Measurements from ENCODE around the gene TP53I13. TPM values are rescaled to one million over a fixed set of nuclear protein-coding genes. Genes with fewer than 3 reads are reported as not detected.

TP53I13 gene
- total and polyA plus RNA-seq, 11 donors: 23.8 to 93.0 (median 42.7) TPM

DNA sequence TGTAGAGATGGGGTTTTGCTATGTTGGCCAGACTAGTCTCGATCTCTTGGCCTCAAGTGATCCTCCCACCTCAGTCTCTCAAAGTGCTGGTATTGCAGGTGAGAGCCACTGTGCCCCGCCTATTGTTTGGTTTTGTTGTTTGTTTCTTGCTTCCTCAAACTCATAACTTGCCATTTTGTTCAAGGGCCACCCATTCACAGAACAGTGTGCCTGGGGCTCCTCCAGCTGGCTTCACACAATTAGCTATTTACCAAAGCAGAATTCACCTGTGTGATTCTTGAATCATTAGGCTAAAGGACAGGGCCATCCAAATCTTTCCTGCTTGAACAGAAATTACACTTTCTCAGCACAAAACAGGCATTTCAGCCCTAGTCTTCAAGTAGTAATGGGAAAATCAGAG is 8.9 kb upstream of the TP53I13 start:
- DNase-seq (no peak), ATAC-seq (no peak)
- Histone ChIP-seq H3K27ac (peak overlapping the region in 1 of 12 donors; percentile 37), H3K27me3 (no peaks in the 10 kb centered on the region), H3K36me3 (peaks cover 0 to 3% (median 0%) of the 10 kb centered on the region in 9 donors), H3K4me1 (peaks cover 0 to 32% (median 4%) of the 10 kb centered on the region in 12 donors), H3K9me3 (no peaks in the 10 kb centered on the region), H3K4me3 (no peak overlapping the region)
- 92 to 97% (median 95%) methylated on average over 2 of the region's 2 CpGs for WGBS, 4 donors
- intact Hi-C loops (cut with DNase I): loop anchor here in 2 of 10 donors (10.0 kb wide), 2 partner anchors 415 to 925 kb away; no protein-coding TSS in a partner anchor
- no peak for TF ChIP-seq POLR2A (IDR thresholded peaks at IDR 0.05)
- TF ChIP-seq, protein P1, sequence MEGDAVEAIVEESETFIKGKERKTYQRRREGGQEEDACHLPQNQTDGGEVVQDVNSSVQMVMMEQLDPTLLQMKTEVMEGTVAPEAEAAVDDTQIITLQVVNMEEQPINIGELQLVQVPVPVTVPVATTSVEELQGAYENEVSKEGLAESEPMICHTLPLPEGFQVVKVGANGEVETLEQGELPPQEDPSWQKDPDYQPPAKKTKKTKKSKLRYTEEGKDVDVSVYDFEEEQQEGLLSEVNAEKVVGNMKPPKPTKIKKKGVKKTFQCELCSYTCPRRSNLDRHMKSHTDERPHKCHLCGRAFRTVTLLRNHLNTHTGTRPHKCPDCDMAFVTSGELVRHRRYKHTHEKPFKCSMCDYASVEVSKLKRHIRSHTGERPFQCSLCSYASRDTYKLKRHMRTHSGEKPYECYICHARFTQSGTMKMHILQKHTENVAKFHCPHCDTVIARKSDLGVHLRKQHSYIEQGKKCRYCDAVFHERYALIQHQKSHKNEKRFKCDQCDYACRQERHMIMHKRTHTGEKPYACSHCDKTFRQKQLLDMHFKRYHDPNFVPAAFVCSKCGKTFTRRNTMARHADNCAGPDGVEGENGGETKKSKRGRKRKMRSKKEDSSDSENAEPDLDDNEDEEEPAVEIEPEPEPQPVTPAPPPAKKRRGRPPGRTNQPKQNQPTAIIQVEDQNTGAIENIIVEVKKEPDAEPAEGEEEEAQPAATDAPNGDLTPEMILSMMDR (IDR thresholded peaks at IDR 0.05): no peak

DNA sequence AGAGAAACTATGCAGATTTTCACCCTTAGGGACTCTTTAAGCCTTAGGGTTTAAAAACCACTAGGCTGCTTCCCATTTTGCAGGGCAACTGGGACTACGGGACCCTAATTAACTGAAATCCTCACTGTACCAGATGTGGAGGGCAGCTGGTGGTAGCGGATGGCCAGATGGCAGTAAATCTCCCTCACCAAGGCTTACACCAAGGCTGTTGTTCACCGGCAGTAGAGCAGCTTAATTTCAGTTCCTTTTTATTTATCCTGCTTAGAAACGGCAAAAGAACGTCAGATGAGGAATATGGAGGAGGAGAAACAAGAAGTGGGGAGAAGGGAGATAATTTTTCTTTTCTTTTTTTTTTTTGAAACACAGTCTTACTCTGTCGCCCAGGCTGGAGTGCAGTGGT is 8.2 kb upstream of the TP53I13 start:
- Histone ChIP-seq H3K4me1 (peaks cover 0 to 38% (median 4%) of the 10 kb centered on the region in 12 donors), H3K27me3 (no peaks in the 10 kb centered on the region), H3K4me3 (peak overlapping the region in 1 of 12 donors; percentile 3), H3K9me3 (no peaks in the 10 kb centered on the region), H3K27ac (peak overlapping the region in 1 of 12 donors; percentile 37), H3K36me3 (peaks cover 0 to 3% (median 0%) of the 10 kb centered on the region in 9 donors)
- intact Hi-C loops (cut with DNase I): loop anchor here in 2 of 10 donors (10.0 kb wide), 2 partner anchors 416 to 924 kb away; no protein-coding TSS in a partner anchor
- ATAC-seq: peak in 2 of 4 donors; percentile 32 to 51
- no peak for DNase-seq
- 84 to 94% (median 88%) methylated on average over 6 of the region's 6 CpGs for WGBS, 4 donors
- TF ChIP-seq, protein P1 (IDR thresholded peaks at IDR 0.05): no peak
- TF ChIP-seq POLR2A (IDR thresholded peaks at IDR 0.05): no peak

DNA sequence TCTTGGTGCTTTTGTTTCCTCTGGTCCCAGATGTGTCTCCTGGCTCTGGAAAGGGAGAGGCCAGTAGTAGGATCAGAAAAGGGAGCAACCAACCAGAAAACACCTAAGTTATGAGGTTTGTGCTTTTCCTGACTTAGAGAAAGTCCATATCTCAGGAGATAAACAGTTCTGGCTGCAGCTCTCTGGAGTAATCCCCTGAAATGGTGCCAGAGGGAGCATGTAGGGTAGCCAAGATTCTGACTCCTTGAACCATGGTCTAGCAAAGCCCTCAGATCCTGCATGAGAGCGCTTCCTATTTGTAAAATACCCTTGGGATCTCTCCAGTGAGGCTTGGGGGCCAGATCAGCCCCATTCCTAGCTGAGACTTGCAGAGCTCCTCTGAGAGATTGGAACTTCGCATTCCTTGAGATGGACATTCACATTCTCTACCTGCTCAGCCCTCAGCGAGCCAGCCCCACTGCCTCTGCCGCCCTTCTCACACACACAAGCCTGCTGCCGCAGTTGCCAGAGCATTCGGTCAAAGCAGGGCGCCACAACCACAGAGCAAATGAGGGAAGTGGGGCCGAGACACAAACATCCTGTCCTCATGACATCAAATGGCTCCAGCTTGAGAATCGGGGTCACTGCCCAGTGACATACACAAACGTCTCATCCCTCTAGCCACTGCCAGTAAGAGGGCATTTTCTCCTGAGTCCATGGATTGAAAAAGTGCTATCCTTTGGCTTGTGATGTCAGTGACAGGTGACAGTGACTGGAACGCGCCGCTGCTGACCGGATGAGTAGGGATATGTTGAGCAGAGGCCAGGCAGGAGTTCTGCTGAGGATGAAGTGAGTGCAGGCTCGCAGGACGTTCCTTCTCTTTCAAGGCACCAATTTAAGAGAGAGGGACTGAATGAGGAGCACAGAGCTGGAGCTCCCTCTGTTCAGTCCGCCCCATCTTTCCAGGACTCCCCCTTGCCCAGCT is 6.7 kb upstream of the TP53I13 start:
- H3K27ac ChIP-seq: peak overlapping the region in 3 of 12 donors; percentile 14 to 37 (median 27)
- peaks cover 0 to 52% (median 12%) of the 10 kb centered on the region in 12 donors for H3K4me1 ChIP-seq
- intact Hi-C loops (cut with DNase I): loop anchor here in 2 of 10 donors (10.0 kb wide), 2 partner anchors 417 to 923 kb away; no protein-coding TSS in a partner anchor
- no peak overlapping the region for H3K4me3 ChIP-seq
- H3K27me3 ChIP-seq: no peaks in the 10 kb centered on the region
- peaks cover 0 to 3% (median 0%) of the 10 kb centered on the region in 9 donors for H3K36me3 ChIP-seq
- no peaks in the 10 kb centered on the region for H3K9me3 ChIP-seq
- TF ChIP-seq POLR2A (IDR thresholded peaks at IDR 0.05): no peak
- TF ChIP-seq, protein P1 (IDR thresholded peaks at IDR 0.05): no peak
- DNase-seq (peak in 3 of 5 donors; percentile 27 to 45 (median 29)), ATAC-seq (peak in 1 of 4 donors; percentile 50)
- 57 to 69% (median 64%) methylated on average over 14 to 17 of the region's 17 CpGs for WGBS, 4 donors

DNA sequence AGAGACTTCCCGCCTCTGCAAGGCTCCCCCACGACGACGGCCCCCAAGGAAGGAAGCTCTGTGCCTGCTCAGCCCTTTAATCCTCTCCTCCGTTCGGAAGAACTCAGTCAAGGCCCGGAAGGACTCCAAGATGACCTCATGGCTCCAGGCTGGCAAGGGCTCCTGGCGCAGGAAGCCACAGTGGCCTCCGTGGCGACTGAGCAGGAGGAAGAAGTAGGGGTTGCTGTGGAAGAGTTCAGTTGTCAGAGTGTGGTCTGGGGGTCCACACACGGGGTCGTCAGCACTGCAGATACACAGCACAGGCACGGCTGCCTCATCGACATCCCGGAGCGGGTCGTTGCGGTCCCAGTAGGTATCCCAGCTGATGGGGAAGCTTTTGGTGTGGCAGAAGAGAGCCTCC is 5.9 kb upstream of the TP53I13 start:
- Histone ChIP-seq H3K27ac (peak overlapping the region in 1 of 12 donors; percentile 37), H3K9me3 (no peaks in the 10 kb centered on the region), H3K4me1 (peaks cover 0 to 52% (median 14%) of the 10 kb centered on the region in 12 donors), H3K27me3 (no peaks in the 10 kb centered on the region), H3K36me3 (peaks cover 0 to 3% (median 0%) of the 10 kb centered on the region in 9 donors), H3K4me3 (no peak overlapping the region)
- DNase-seq (no peak), ATAC-seq (no peak)
- WGBS, 4 donors: 75 to 85% (median 82%) methylated on average over 17 to 18 of the region's 18 CpGs
- TF ChIP-seq, protein P1 (IDR thresholded peaks at IDR 0.05): no peak
- no peak for TF ChIP-seq POLR2A (IDR thresholded peaks at IDR 0.05)
- intact Hi-C loops (cut with DNase I): loop anchor here in 2 of 10 donors (10.0 kb wide), 2 partner anchors 418 to 922 kb away; no protein-coding TSS in a partner anchor
